ENCODE results near the gene GPR180.

Gene GPR180

GRCh38 chr13:94601446-94602431, at the start of gene GPR180:
GPR180 (plus strand) TSS chr13:94601857; CDS start chr13:94601928, 71 bp downstream.
- DNase-seq (ENCODE audit: low read depth): peak; percentile 87

- no peak for DNase-seq (ENCODE audit: low read depth)
These were observed 49.6 kb upstream of the GPR180 start for GRCh38 chr13:94552095-94552494.

GRCh38 chr13:94553766-94554165, 47.9 kb upstream of the GPR180 start:
- DNase-seq (ENCODE audit: low read depth): no peak

GRCh38 chr13:94556041-94556440, 45.6 kb upstream of the GPR180 start:
- no peak for DNase-seq (ENCODE audit: low read depth)

GRCh38 chr13:94556621-94557020, 45.0 kb upstream of the GPR180 start:
- DNase-seq (ENCODE audit: low read depth): no peak

- no peak for DNase-seq (ENCODE audit: low read depth)
These were observed 43.9 kb upstream of the GPR180 start for GRCh38 chr13:94557684-94558235.

GRCh38 chr13:94558716-94559115, 42.9 kb upstream of the GPR180 start:
- no peak for DNase-seq (ENCODE audit: low read depth)

- DNase-seq (ENCODE audit: low read depth): no peak
These were observed 42.3 kb upstream of the GPR180 start for GRCh38 chr13:94559222-94559795.

- DNase-seq (ENCODE audit: low read depth): no peak
These were observed 41.5 kb upstream of the GPR180 start for GRCh38 chr13:94560116-94560515.

GRCh38 chr13:94561126-94561525, 40.5 kb upstream of the GPR180 start:
- no peak for DNase-seq (ENCODE audit: low read depth)

- no peak for DNase-seq (ENCODE audit: low read depth)
These were observed 34.1 kb upstream of the GPR180 start for GRCh38 chr13:94567581-94567980.

GRCh38 chr13:94568443-94568842, 33.2 kb upstream of the GPR180 start:
- no peak for DNase-seq (ENCODE audit: low read depth)

GRCh38 chr13:94569615-94570014, 32.0 kb upstream of the GPR180 start:
- no peak for DNase-seq (ENCODE audit: low read depth)

GRCh38 chr13:94579063-94579462, 22.6 kb upstream of the GPR180 start:
- DNase-seq (ENCODE audit: low read depth): no peak

- no peak for DNase-seq (ENCODE audit: low read depth)
These were observed 17.7 kb upstream of the GPR180 start for GRCh38 chr13:94583926-94584325.

- no peak for DNase-seq (ENCODE audit: low read depth)
These were observed 16.0 kb upstream of the GPR180 start for GRCh38 chr13:94585543-94586101.

GRCh38 chr13:94586371-94586770, 15.3 kb upstream of the GPR180 start:
- no peak for DNase-seq (ENCODE audit: low read depth)

GRCh38 chr13:94588541-94588940, 13.1 kb upstream of the GPR180 start:
- DNase-seq (ENCODE audit: low read depth): no peak

- DNase-seq (ENCODE audit: low read depth): no peak
These were observed 10.9 kb upstream of the GPR180 start for GRCh38 chr13:94590744-94591143.

- DNase-seq (ENCODE audit: low read depth): no peak
These were observed 6.4 kb upstream of the GPR180 start for GRCh38 chr13:94595001-94595949.

- peak; percentile 82 for DNase-seq (ENCODE audit: low read depth)
These were observed 5.6 kb upstream of the GPR180 start, which contains the start of gene TGDS for GRCh38 chr13:94595950-94596574. TGDS (minus strand) TSS chr13:94596152; CDS start chr13:94596136, 16 bp downstream.

Data from activated T-helper 9 cell treated with anti-CD3 and anti-CD28 coated beads, Interleukin-2, amount 50 U/mL, for 16 hours (primary cell).